ENCODE measurements around the gene MAP3K10. TPM values are rescaled to one million over a fixed set of nuclear protein-coding genes. Genes with fewer than 3 reads are reported as not detected.
"Not testable (repeated sequence)": the region's sequence is repeated elsewhere in the genome, so short reads cannot be mapped to it uniquely, and the experiment has no call there.

MAP3K10 gene
- total RNA-seq, 1 donor from 2014 or later = 5.7 TPM

GRCh38 chr19:40217934-40218890, 27.0 kb downstream of the MAP3K10 start, which contains the start of gene TTC9B:
Gene TTC9B (minus strand): TSS chr19:40218384. CDS start chr19:40218381, 3 bp downstream.
- peaks cover 48% of the 10 kb centered on the region for H3K27me3 Mint-ChIP-seq (ENCODE audit: insufficient read depth, low read depth)
- peak within 1 kb of the TSS; percentile 59 for H3K4me3 Mint-ChIP-seq

DNA sequence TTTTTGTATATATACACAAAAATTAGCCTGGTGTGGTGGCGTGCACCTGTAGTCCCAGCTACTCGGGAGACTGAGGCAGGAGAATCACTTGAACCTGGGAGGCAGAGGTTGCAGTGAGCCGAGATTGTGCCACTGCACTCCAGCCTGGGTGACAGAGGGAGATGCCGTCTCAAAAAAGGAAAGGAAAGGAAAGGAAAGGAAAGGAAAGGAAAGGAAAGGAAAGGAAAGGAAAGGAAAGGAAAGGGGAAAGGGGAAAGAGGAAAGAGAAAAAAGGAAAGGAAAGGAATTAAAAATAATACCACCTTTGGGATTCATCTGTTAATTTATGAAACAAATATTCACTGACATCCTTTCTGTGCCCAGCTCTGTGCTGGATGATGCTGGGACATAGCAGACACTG, 27.8 kb downstream of the MAP3K10 start:
- not testable (repeated sequence) for H3K4me1 Mint-ChIP-seq; DNase-seq (ENCODE audit: low spot score); H3K9me3 Mint-ChIP-seq; H2AFZ ChIP-seq (replicated peaks); H3K36me3 Mint-ChIP-seq; H3K4me3 Mint-ChIP-seq; H3K4me2 ChIP-seq; H3K79me2 ChIP-seq (ENCODE audit: low read depth); H3K4me1 ChIP-seq; H3K27ac Mint-ChIP-seq; H3K9me3 ChIP-seq (ENCODE audit: low read depth); H3K27ac ChIP-seq; H3K36me3 ChIP-seq; H3K9ac ChIP-seq; H3K4me3 ChIP-seq
- H3K27me3 Mint-ChIP-seq (ENCODE audit: insufficient read depth, low read depth) = peaks cover 48% of the 10 kb centered on the region
- peaks cover 21% of the 10 kb centered on the region for H4K20me1 ChIP-seq (ENCODE audit: low read depth)
- H3K27me3 ChIP-seq = peaks cover 81% of the 10 kb centered on the region
- peaks cover 19% of the 10 kb centered on the region for H3F3A ChIP-seq (ENCODE audit: low read depth)

More at GRCh38 chr19:40217934-40218890, 27.0 kb downstream of the MAP3K10 start, which contains the start of gene TTC9B:
- TF ChIP-seq EZH2phosphoT487 (IDR thresholded peaks at IDR 0.05) = no peak
- TF ChIP-seq, protein P1, sequence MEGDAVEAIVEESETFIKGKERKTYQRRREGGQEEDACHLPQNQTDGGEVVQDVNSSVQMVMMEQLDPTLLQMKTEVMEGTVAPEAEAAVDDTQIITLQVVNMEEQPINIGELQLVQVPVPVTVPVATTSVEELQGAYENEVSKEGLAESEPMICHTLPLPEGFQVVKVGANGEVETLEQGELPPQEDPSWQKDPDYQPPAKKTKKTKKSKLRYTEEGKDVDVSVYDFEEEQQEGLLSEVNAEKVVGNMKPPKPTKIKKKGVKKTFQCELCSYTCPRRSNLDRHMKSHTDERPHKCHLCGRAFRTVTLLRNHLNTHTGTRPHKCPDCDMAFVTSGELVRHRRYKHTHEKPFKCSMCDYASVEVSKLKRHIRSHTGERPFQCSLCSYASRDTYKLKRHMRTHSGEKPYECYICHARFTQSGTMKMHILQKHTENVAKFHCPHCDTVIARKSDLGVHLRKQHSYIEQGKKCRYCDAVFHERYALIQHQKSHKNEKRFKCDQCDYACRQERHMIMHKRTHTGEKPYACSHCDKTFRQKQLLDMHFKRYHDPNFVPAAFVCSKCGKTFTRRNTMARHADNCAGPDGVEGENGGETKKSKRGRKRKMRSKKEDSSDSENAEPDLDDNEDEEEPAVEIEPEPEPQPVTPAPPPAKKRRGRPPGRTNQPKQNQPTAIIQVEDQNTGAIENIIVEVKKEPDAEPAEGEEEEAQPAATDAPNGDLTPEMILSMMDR (IDR thresholded peaks at IDR 0.05) = peak; percentile 41
- no peaks in the 10 kb centered on the region for H3K4me1 ChIP-seq
- DNase-seq (ENCODE audit: low spot score) = peak; percentile 93
- Mint-ChIP-seq H3K36me3 (no peaks in the 10 kb centered on the region), H3K9me3 (peaks cover 3% of the 10 kb centered on the region), H3K27ac (no peak within 1 kb of the TSS), H3K4me1 (peaks cover 6% of the 10 kb centered on the region)
- peaks cover 73% of the 10 kb centered on the region for H3K27me3 ChIP-seq
- H3K9ac ChIP-seq = no peak within 1 kb of the TSS
- H2AFZ ChIP-seq (replicated peaks) = no peak within 1 kb of the TSS
- H3K27ac ChIP-seq = no peak within 1 kb of the TSS
- H3K79me2 ChIP-seq (ENCODE audit: low read depth) = no peaks in the 10 kb centered on the region
- peak within 1 kb of the TSS; percentile 43 for H3K4me2 ChIP-seq
- no peak within 1 kb of the TSS for H3K4me3 ChIP-seq
- no peaks in the 10 kb centered on the region for H3K36me3 ChIP-seq
- H3K9me3 ChIP-seq (ENCODE audit: low read depth) = no peaks in the 10 kb centered on the region
- H4K20me1 ChIP-seq (ENCODE audit: low read depth) = peaks cover 21% of the 10 kb centered on the region
- peaks cover 19% of the 10 kb centered on the region for H3F3A ChIP-seq (ENCODE audit: low read depth)

DNA sequence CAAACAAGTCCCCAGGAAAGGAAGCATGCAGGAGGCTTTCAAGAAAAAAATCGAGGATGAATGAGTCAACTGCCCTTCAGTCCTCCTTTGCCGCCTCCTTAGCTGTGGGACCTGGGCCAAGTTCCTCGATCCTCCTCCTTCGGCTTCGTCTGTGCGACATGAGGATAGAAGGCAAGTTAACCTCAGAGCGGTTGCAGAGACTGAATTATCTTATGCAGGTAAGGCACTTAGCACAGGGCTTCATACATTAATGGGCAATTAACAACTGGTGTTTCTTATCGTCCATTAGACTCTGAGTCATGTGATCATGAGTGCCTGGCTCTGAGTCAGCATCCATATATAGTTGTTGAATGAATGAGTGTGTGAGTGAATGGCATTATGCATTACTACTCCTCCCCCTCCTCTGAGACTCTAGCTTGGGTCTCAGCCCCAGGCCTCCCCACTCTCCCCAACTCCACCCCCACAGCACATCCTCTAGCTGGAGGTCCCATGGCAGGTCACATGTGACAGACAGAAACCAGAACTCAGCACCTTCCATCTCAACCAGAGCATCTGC, 28.6 kb downstream of the MAP3K10 start:
- H3K4me1 ChIP-seq = no peaks in the 10 kb centered on the region
- no peak overlapping the region for H3K27ac ChIP-seq
- peaks cover 86% of the 10 kb centered on the region for H3K27me3 ChIP-seq
- no peak overlapping the region for H3K9ac ChIP-seq
- H3F3A ChIP-seq (ENCODE audit: low read depth) = peaks cover 19% of the 10 kb centered on the region
- no peak for DNase-seq (ENCODE audit: low spot score)
- no peaks in the 10 kb centered on the region for H3K36me3 ChIP-seq
- Mint-ChIP-seq H3K4me1 (peaks cover 6% of the 10 kb centered on the region), H3K27ac (no peak overlapping the region), H3K27me3 (ENCODE audit: insufficient read depth, low read depth) (peaks cover 50% of the 10 kb centered on the region), H3K4me3 (no peak overlapping the region), H3K9me3 (peaks cover 3% of the 10 kb centered on the region), H3K36me3 (no peaks in the 10 kb centered on the region)
- TF ChIP-seq EZH2 (IDR thresholded peaks at IDR 0.05) (no peak), EZH2phosphoT487 (IDR thresholded peaks at IDR 0.05) (no peak)
- TF ChIP-seq, protein P1 (IDR thresholded peaks at IDR 0.05) = no peak
- H3K79me2 ChIP-seq (ENCODE audit: low read depth) = no peaks in the 10 kb centered on the region
- H3K4me2 ChIP-seq = no peak overlapping the region
- no peak overlapping the region for H2AFZ ChIP-seq (replicated peaks)
- peaks cover 21% of the 10 kb centered on the region for H4K20me1 ChIP-seq (ENCODE audit: low read depth)
- no peak overlapping the region for H3K4me3 ChIP-seq
- no peaks in the 10 kb centered on the region for H3K9me3 ChIP-seq (ENCODE audit: low read depth)
